OCI-LY1 (cell line): Measurements from ENCODE around the gene C2CD3.

Experiments
- H2AFZ ChIP-seq: fragments of 200-600 bp; sonication (generic), shearing (Covaris generic); 2 replicates; pipeline ENCODE4 v1.6.0; 2014; ENCODE audit warnings: antibody characterized with exemption, mild to moderate bottlenecking, low read length
- H3F3A ChIP-seq: fragments of 200-600 bp; sonication (generic), shearing (Covaris generic); 2 replicates; pipeline ENCODE4 v1.6.0; 2014; ENCODE audit warnings: mild to moderate bottlenecking, antibody characterized with exemption, low read length, moderate library complexity; ENCODE audit not compliant: insufficient read depth
- H3K27ac ChIP-seq: fragments of 200-600 bp; sonication (generic); 2 replicates; pipeline ENCODE4 v1.5.1; 2014; ENCODE audit warnings: low read length, mixed run types, mild to moderate bottlenecking, low read depth; ENCODE audit not compliant: poor library complexity, severe bottlenecking
- H3K27me3 ChIP-seq: fragments of 200-600 bp; sonication (generic); 2 replicates; pipeline ENCODE4 v1.6.0; 2014; ENCODE audit warnings: antibody characterized with exemption, mild to moderate bottlenecking, low read length, moderate library complexity; ENCODE audit not compliant: insufficient read depth
- H3K36me3 ChIP-seq: fragments of 200-600 bp; sonication (generic); 2 replicates; pipeline ENCODE4 v1.6.1; 2014; ENCODE audit warnings: mild to moderate bottlenecking, antibody characterized with exemption, low read length, moderate library complexity, mixed read lengths; ENCODE audit not compliant: insufficient read depth
- H3K4me1 ChIP-seq: fragments of 200-600 bp; sonication (generic); 2 replicates; pipeline ENCODE4 v1.5.1; 2014; ENCODE audit warnings: mild to moderate bottlenecking, low read length, moderate library complexity; ENCODE audit not compliant: insufficient read depth, severe bottlenecking
- H3K4me2 ChIP-seq: fragments of 200-600 bp; sonication (generic), shearing (Covaris generic); 2 replicates; pipeline ENCODE4 v1.6.1; 2014; ENCODE audit warnings: low read length
- H3K4me3 ChIP-seq: fragments of 200-600 bp; sonication (generic); 2 replicates; pipeline ENCODE4 v1.5.1; 2014; ENCODE audit warnings: low read length, low read depth, mild to moderate bottlenecking, mixed read lengths; ENCODE audit not compliant: poor library complexity, severe bottlenecking
- H3K79me2 ChIP-seq: fragments of 200-600 bp; shearing (Covaris generic); 2 replicates; pipeline ENCODE4 v1.6.1; 2016; ENCODE audit warnings: mixed run types, low read length, mixed read lengths; ENCODE audit not compliant: insufficient read depth
- H3K9ac ChIP-seq: fragments of 200-600 bp; sonication (generic), shearing (Covaris generic); 2 replicates; pipeline ENCODE4 v1.6.1; 2014; ENCODE audit warnings: mild to moderate bottlenecking, low read length, mixed read lengths
- H3K9me2 ChIP-seq: fragments of 200-600 bp; sonication (generic), shearing (Covaris generic); 2 replicates; pipeline ENCODE4 v1.6.1; 2014; ENCODE audit warnings: low read depth, mild to moderate bottlenecking, low read length, mixed read lengths
- H3K9me3 ChIP-seq: fragments of 200-600 bp; shearing (Covaris generic); 2 replicates; pipeline ENCODE4 v1.6.1; 2014; ENCODE audit warnings: low read length, mixed read lengths
- H4K20me1 ChIP-seq: fragments of 200-600 bp; sonication (generic), shearing (Covaris generic); 2 replicates; pipeline ENCODE4 v1.6.0; 2016; ENCODE audit warnings: mild to moderate bottlenecking, low read length; ENCODE audit not compliant: insufficient read depth
- EZH2 ChIP-seq: fragments of 200-600 bp; sonication (generic), shearing (Covaris generic); IDR thresholded peaks from 2 replicates; pipeline ENCODE4 v1.8.0; 2017; ENCODE audit warnings: borderline replicate concordance, mixed run types, mild to moderate bottlenecking, antibody characterized with exemption, low read length, moderate library complexity, mixed read lengths
- TF ChIP-seq, protein P1 (sequence below): fragments of 200-600 bp; sonication (generic), shearing (Covaris generic); IDR thresholded peaks from 2 replicates; pipeline ENCODE4 v1.5.1; 2017; ENCODE audit warnings: mild to moderate bottlenecking, antibody characterized with exemption, low read length, moderate library complexity, mixed read lengths

C2CD3 gene

DNA sequence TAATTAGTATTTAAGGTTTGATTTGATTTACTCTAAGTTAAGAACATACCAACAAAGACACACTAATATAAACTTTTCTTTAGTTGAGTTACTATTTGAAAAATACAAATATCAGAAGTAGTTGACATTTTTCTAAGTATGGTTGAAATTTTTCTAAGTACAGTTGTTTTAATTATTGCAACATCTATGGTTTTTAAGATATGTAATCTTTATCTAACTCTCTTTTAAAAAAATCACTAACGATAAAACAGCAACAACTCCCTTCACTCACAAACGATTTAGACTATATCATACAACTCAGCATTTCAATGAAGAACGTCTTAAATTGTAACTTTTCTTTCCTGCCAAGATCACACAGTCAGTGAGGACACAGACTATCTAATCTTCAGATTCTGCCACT lies 2.0 kb downstream of the C2CD3 start:
- Histone ChIP-seq H3K9me3 (no peaks in the 10 kb centered on the region), H3K4me3 (peak overlapping the region; percentile 89), H3K4me2 (peak overlapping the region; percentile 93), H3F3A (no peaks in the 10 kb centered on the region), H3K27ac (no peak overlapping the region), H2AFZ (no peak overlapping the region), H3K36me3 (peaks cover 50% of the 10 kb centered on the region), H3K79me2 (peaks cover 35% of the 10 kb centered on the region), H4K20me1 (no peaks in the 10 kb centered on the region), H3K9ac (peak overlapping the region; percentile 92), H3K9me2 (no peaks in the 10 kb centered on the region), H3K27me3 (no peaks in the 10 kb centered on the region), H3K4me1 (peaks cover 36% of the 10 kb centered on the region)
- TF ChIP-seq, protein P1, sequence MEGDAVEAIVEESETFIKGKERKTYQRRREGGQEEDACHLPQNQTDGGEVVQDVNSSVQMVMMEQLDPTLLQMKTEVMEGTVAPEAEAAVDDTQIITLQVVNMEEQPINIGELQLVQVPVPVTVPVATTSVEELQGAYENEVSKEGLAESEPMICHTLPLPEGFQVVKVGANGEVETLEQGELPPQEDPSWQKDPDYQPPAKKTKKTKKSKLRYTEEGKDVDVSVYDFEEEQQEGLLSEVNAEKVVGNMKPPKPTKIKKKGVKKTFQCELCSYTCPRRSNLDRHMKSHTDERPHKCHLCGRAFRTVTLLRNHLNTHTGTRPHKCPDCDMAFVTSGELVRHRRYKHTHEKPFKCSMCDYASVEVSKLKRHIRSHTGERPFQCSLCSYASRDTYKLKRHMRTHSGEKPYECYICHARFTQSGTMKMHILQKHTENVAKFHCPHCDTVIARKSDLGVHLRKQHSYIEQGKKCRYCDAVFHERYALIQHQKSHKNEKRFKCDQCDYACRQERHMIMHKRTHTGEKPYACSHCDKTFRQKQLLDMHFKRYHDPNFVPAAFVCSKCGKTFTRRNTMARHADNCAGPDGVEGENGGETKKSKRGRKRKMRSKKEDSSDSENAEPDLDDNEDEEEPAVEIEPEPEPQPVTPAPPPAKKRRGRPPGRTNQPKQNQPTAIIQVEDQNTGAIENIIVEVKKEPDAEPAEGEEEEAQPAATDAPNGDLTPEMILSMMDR, result no peak
- TF ChIP-seq EZH2, result no peak

- Histone ChIP-seq H3K9ac (no peak overlapping the region), H3K4me1 (no peaks in the 10 kb centered on the region), H3K9me2 (no peaks in the 10 kb centered on the region), H3K27ac (no peak overlapping the region), H3F3A (peaks cover 8% of the 10 kb centered on the region; the same call in 1 of the 2 replicates), H3K27me3 (no peaks in the 10 kb centered on the region), H3K4me3 (no peak overlapping the region), H3K79me2 (0 out of 2 replicates have a peak, but pooled peaks cover 9% of the 10 kb centered on the region), H2AFZ (no peak overlapping the region), H3K36me3 (peaks cover 81% of the 10 kb centered on the region), H3K9me3 (no peaks in the 10 kb centered on the region), H3K4me2 (no peak overlapping the region), H4K20me1 (no peaks in the 10 kb centered on the region)
- TF ChIP-seq, protein P1, result no peak
- TF ChIP-seq EZH2, result no peak
These were observed 7.9 kb downstream of the C2CD3 start for GRCh38 chr11:74162681-74163467.

GRCh38 chr11:74159642-74160041 lies 11.2 kb downstream of the C2CD3 start:
- Histone ChIP-seq H3K4me2 (no peak overlapping the region), H3K79me2 (0 out of 2 replicates have a peak, but pooled peaks cover 9% of the 10 kb centered on the region), H3K9me3 (no peaks in the 10 kb centered on the region), H3K4me1 (no peaks in the 10 kb centered on the region), H3K9ac (no peak overlapping the region), H3K9me2 (no peaks in the 10 kb centered on the region), H4K20me1 (no peaks in the 10 kb centered on the region), H3K27me3 (no peaks in the 10 kb centered on the region), H3K4me3 (no peak overlapping the region), H3K36me3 (peaks cover 72% of the 10 kb centered on the region), H2AFZ (no peak overlapping the region), H3F3A (peaks cover 8% of the 10 kb centered on the region; the same call in 1 of the 2 replicates), H3K27ac (no peak overlapping the region)
- TF ChIP-seq EZH2, result no peak
- TF ChIP-seq, protein P1, result no peak
